Stimulated activated CD4-positive, alpha-beta T cell treated with anti-CD3 and anti-CD28 coated beads, Interleukin-4, amount 100 ng/mL, for 24 hours (primary cell): ENCODE measurements around the gene FBH1.
A peak's percentile ranks its signal among the peaks of the same experiment; 100 is the strongest.
"Not testable (repeated sequence)": the region's sequence is repeated elsewhere in the genome, so short reads cannot be mapped to it uniquely, and the experiment has no call there.

ENCODE experiments used
- DNase-seq: peaks from one replicate; pipeline ENCODE4 v3.0.0-alpha.2; 2020

The FBH1 gene

DNA sequence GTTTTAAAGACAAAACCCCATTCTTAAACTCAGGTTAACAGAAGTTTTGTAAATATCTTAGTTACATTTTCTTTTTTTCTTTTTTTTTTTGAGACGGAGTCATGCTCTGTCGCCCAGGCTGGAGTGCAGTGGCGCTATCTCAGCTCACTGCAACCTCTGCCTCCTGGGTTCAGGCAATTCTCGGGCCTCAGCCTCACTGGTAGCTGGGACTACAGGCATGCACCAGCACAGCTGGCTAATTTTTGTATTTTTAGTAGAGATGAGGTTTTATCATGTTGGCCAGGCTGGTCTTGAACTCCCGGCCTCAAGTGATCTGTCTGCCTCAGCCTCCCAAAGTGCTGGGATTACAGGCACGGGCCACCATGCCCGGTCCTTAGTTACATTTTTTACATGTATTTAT is 13.0 kb upstream of the FBH1 start:
- not testable (repeated sequence) for DNase-seq

DNA sequence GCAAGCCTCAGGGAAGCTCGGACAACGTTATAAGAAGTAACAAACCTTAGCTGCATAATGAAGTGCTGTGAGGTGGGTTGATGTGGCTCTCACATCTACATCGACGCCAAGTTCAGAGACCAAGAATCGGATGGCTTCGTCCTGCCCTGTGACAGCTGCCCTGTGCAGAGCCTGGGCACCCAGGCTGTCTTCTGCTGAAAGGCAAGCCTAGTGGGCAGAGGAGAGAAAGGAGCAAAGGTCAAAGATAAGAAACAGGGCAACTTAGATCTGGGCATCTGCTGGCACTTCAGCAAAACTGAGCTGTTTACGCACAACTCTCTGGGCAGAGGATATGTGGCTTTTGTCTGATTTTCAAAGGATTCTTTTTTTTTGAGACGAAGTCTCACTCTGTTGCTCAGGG is 7.1 kb upstream of the FBH1 start:
- DNase-seq = no peak

DNA sequence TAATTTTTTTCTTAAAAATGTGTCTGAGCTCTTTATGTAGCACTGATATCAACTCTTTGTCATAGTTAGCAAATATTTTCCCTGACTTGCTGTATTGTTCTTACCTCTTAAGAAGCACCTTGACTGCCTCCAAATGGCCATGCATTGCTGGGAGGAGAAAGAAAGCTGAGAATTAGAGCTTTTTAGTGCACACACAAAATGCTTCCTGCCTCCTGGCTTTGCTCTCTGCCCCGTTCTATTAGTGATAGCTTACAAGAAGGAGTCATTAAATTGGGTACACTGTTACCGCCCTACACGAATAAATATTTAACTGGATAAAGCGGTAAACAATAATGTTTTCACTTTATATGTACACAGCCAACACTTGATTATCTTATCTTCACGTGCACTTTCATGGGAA is 4.4 kb upstream of the FBH1 start:
- no peak for DNase-seq

- no peak for DNase-seq
These were observed 3.0 kb upstream of the FBH1 start for GRCh38 chr10:5887029-5887428.

DNA sequence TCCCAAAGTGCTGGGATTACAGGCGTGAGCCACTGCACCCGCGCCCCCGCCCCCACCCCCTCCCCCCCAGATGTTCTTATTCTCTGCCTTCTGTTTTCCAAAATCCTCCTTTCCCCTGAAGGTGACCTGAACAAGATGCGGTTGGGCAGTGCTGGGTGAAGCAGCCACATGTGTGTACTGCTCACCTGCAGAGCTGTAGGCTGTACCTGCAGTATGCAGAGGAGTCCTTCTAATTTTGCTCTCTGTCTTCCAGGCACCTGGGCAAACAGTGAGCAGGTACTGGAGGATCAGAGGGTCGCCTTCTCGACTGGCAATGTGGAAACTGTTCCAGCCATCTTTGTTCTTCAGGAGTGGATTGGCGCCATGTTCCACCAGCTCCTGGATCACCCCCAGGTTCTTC is 2.4 kb upstream of the FBH1 start:
- DNase-seq = no peak

DNA sequence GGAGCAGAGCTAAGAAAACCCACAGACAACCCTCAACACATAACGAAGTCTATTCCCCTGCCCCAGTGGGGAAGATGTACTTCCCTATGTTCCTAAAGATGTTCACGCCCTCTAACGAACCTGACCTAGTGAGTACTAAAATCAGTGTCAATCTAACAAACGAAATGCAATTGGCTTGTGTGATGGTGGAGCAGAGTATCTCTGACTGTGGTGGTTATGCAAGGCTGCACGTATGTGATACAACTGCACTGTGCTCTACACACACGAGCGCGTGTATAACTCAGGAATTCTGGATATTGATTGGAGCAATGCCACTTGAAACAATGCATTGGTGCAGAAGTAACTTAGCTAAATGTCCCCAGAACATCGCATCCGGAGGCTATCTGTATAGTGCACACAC is 1.7 kb upstream of the FBH1 start:
- DNase-seq = no peak

DNA sequence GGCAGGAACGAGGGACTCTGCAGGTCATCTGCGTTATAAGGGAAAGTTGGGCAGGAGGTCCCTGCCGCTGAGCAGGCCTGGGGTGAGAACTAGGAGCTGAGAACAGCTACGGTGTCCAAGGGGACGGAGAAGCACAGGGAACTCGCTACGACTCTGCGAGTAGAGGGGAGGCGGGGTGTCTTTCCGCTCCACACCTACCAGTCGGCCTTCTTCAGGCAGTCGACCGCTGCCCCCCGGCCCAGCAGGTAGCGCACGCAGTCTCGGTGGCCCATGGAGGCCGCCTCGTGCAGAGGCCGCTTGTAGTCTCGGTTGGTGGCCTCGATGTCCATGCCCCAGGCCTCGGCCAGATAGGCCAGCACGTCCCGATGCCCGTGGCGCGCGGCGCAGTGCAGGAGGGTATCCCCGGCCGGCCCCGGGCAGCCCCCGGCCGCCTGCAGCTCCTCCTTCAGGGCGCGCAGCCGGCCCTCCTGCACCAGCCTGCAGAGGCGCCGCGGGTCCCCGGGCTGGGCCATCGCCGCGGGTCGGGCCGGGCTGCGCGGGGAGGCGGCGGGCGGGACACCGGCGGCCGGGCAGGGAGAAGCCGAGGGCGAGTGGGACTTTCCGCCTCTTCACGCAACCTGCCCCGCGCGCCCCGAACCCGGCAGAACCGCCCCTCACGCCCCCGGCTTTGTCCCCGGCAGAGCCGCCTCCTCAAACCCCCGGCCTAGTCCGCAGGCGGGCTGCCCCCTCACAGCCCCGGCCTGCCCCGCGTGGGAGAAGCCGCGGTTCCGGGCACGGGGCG is 1.0 kb upstream of the FBH1 start:
- peak; percentile 26 for DNase-seq

GRCh38 chr10:5890452-5890915 is 441 bp downstream of the FBH1 start:
- DNase-seq = peak; percentile 34

DNA sequence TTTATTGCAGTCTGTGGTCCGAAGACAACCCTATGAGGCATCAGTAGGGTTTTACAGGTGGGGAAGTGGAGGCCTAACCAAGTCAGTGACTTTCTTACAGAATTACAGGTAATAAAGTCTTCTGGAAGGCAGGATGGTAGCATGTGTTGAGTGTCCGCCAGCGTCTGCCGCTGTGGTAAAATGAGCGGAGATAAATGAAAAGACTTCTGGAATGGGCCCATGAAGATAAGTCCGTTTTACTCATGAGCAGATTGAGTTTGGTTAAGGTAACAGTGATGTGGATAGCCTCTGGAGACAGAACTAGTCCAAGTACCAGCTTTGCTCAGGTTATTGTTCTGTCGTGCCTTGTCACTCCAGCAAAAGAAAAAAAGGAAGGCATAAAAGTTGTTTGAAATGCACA is 966 bp downstream of the FBH1 start:
- DNase-seq = no peak

DNA sequence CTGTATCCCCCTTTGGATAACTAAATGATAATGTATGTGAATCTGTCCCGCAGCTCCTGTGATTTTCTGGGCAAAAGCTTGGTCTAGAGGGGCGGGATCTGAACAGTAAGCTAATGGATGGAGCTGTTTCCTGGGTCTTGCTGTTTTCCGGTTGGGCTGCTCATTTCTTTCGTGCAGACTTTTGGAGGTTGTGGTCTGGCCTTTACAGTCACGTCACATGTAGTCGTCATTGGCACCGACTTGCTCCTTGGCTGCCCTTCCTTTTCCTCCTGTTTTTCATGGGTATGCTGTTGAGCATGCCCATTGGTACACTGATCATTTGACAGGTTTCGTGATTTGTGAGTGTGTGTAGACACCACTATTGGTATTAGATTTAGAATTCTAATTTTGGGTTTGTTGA is 2.0 kb downstream of the FBH1 start:
- DNase-seq = no peak

DNA sequence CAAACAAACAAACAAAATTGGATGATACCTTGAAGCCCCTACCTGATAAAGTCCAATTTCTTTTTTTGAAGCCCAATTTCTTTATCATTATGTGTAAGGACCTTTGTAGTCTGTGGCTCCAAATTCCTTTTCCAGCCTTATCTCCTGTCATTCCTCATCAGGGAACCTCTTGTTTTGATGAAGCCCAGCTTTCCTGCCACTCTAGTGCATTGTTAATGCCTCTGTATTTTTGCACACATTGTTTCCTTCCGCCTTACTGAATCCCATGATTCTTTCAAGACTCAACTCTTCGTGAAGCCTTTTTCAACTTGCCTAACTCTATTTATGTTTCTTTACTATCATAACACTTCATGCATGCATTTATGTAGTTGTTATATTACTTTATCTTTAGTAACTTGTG is 3.3 kb downstream of the FBH1 start:
- no peak for DNase-seq

DNA sequence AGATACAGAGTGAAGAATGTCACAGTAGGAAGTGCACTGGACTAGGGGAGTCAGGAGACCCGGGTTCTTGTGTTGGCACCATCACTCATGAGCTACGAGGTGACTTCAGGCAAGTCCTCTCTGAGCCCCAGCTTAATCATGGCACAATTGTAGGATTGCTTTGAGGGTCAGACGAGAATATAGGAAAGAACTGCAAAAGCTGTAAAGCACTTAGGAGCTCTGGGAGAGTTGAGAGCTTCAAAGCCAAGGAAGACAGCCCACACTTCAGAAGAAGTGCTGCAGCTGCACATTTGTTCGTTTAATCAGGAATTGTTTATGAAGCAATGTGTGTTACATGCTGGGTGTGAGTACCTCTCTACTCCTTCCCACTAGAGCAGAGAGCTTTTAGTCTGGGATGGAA is 4.4 kb downstream of the FBH1 start:
- DNase-seq = no peak

DNA sequence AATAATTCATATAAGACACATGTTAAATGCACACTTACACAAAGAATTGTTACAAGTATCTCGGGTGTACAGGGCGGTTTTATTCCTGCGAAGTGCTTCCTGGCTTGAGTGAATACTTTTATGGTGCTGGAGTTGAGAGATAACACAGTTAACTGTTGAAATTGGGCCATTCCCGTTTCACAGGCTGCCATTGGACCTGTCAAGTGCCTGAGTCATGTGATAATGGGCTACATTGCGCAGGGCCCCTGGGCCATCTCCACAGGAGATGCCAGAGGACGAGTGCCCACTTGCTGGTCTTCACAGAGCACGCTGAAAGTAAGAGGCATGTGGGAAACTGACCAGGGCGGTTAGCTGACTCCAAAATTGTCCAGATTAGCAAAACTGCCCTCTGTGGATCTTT is 4.8 kb downstream of the FBH1 start:
- no peak for DNase-seq

GRCh38 chr10:5895365-5895764 is 5.3 kb downstream of the FBH1 start:
- DNase-seq = no peak

DNA sequence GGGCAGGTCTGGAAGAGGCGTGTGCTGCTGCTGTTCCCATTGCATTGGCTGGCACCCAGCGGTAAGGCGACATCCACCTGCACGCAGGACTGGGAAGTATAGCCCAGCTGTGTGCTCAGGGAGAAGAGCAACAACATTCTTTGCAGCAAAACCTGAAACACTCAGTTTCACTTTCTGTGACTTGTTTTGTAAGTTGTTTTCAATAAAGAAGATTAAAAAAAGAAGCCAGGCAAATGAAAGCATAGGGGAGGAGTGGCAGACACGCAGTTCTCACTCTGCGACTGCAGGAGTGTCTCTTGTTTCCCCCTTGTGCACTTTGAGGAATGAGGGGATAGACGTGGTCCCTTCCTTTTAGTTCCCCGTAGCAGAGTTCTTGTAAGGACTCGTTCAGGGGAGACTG is 5.8 kb downstream of the FBH1 start:
- DNase-seq = no peak

GRCh38 chr10:5896208-5897052 is 6.4 kb downstream of the FBH1 start:
- DNase-seq = no peak

- no peak for DNase-seq
These were observed 7.0 kb downstream of the FBH1 start for GRCh38 chr10:5897053-5897340.

DNA sequence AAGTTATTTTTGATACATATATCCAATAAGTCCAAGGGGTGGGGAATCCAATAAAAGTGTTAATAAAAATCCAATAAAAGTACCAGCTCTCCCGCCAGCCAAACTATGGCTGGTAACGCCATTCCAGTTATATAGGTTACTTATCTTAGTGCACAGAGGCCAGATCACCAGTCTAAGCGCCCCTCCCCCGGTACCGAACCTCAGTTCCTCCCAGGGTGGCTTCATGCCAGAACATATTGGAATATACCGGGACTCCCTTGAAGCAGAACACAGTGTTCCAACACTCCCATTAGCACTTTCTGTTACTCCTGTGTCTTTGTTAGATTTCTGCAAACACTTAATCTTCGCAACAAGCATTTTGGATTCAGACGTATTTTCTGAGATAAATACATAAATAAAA is 7.5 kb downstream of the FBH1 start:
- DNase-seq = no peak

- DNase-seq = no peak
These were observed 8.1 kb downstream of the FBH1 start for GRCh38 chr10:5898163-5898562.

GRCh38 chr10:5900247-5900646 is 10.2 kb downstream of the FBH1 start:
- DNase-seq = no peak

DNA sequence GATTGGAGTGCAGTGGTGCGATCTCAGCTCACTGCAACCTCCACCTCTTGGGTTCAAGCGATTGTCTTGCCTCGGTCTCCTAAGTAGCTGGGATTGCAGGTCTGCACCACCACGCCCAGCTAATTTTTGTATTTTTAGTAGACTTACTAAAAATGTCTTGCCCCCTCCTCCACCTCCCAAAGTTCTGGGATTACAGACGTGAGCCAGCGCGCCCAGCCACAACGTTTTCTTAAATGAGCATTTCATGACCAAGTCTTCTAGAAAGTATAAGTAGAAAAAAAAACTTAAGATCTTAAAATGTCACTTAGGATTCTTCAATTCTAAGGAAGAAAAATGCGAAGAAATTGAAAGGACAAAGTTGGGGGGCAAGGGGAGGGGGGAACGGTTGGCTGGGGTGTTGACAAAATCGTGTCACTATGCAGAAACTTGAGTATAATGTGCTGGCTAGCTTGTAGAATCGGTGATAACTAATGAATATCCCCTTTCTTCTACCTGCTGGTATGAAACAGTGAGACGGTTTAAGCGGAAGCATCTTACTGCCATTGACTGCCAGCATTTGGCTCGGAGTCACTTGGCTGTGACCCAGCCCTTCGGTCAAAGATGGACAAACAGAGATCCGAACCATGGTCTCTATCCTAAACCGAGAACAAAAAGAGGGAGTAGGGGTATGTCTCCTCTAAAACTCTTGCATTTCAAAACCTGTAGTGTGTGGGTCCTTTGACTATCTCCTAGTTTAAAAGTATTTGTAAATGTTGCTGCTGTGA is 12.7 kb downstream of the FBH1 start:
- no peak for DNase-seq

DNA sequence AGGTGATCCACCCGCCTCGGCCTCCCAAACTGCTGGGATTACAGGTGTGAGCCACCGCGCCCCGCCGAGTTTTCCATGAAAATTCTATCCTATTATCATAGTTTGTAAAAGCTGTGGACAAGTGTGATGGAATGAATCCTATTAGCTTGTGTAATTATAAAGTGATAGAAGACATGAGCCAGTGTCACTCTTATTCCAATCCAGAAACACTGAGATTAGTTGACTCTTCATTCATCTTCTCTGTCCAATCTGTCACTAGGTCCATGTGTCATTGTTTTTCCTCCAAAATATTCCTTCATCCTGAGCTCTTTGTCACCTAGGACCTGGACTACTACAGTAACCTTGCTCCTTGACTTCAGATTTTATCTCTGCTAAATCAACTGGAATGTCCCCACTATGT is 13.5 kb downstream of the FBH1 start:
- no peak for DNase-seq

- DNase-seq = no peak
These were observed 14.2 kb downstream of the FBH1 start for GRCh38 chr10:5904227-5904626.
